GM12873 (cell line): ENCODE data around the gene EEF1AKMT4.

ENCODE experiments used
- TF ChIP-seq, protein P1 (sequence below): IDR thresholded peaks from 2 replicates; pipeline ENCODE4 v1.5.1; 2012; ENCODE audit warnings: low read depth, mild to moderate bottlenecking, moderate library complexity, low read length, control low read depth; ENCODE audit not compliant: insufficient read depth; ENCODE audit errors: missing control alignments

Gene EEF1AKMT4

DNA sequence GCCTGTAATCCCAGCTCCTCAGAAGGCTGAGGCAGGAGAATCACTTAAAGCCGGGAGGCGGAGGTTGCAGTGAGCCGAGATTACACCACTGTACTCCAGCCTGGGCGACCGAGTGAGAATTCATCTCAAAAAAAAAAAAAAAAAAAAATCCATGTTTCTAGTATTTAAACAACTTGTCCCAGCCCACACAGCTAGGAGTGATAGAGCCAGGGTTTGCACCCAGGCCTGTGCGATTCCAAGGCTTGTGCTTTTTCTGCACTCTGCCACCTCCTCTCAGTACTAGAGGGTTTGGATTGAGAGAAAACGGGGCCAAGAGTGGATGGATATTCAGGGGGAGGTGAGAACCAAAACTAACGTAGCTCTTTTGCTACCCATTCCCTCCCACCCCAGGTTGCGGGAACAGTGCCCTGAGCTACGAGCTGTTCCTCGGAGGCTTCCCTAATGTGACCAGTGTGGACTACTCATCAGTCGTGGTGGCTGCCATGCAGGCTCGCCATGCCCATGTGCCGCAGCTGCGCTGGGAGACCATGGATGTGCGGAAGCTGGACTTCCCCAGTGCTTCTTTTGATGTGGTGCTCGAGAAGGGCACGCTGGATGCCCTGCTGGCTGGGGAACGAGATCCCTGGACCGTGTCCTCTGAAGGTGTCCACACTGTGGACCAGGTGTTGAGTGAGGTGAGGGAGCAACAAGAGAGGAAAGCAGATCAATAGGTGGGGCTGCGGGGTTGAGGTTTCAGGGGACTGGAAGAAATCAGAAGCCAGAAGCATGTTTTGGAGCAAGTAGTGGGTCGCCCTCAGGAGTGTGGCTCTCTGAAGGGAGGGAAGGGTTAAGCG lies 7.8 kb downstream of the EEF1AKMT4 start:
- TF ChIP-seq, protein P1, sequence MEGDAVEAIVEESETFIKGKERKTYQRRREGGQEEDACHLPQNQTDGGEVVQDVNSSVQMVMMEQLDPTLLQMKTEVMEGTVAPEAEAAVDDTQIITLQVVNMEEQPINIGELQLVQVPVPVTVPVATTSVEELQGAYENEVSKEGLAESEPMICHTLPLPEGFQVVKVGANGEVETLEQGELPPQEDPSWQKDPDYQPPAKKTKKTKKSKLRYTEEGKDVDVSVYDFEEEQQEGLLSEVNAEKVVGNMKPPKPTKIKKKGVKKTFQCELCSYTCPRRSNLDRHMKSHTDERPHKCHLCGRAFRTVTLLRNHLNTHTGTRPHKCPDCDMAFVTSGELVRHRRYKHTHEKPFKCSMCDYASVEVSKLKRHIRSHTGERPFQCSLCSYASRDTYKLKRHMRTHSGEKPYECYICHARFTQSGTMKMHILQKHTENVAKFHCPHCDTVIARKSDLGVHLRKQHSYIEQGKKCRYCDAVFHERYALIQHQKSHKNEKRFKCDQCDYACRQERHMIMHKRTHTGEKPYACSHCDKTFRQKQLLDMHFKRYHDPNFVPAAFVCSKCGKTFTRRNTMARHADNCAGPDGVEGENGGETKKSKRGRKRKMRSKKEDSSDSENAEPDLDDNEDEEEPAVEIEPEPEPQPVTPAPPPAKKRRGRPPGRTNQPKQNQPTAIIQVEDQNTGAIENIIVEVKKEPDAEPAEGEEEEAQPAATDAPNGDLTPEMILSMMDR: no peak

DNA sequence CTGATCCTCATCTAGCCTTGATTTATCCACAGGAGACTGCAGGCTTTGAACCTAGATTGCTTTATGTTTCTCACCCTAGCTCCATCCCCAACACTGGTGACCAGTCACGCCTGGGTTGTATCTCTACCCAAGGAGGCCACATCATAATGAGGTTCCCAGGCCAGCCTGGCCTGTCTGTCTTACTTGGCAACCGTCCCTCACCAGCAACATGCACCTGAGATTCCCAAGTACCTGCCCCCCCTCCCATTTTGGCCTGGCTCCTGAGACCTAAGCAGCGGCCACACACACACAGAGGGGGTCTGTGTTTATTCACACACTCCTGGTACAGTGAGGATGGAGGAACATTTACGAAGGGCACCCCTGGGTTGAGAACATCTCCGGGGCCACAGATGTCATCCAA lies 9.5 kb downstream of the EEF1AKMT4 start:
- TF ChIP-seq, protein P1: no peak

DNA sequence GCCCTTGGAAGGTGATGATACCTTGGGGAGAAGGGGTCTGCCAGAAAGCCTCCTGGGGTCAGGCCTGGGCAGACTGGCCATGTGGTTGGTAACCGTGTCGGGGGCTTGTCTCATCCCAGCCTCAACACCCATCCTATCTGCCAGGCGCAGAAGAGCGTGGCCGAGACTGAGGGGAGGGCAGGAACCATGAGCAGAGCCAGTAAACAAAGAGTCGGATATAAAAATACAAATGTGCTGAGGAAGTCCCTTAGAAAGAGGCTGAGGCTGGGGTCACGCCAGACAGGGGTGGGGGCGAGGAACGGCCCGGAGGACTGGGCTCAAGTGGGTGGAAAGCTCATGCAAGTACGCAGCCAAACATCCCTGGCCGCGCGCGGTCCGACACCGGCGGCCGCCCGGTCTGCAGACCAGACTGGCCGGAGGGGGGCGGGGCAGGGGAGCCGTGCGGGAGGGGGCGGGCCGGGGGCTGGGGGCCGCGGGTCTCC lies 10.0 kb downstream of the EEF1AKMT4 start:
- TF ChIP-seq, protein P1: no peak

DNA sequence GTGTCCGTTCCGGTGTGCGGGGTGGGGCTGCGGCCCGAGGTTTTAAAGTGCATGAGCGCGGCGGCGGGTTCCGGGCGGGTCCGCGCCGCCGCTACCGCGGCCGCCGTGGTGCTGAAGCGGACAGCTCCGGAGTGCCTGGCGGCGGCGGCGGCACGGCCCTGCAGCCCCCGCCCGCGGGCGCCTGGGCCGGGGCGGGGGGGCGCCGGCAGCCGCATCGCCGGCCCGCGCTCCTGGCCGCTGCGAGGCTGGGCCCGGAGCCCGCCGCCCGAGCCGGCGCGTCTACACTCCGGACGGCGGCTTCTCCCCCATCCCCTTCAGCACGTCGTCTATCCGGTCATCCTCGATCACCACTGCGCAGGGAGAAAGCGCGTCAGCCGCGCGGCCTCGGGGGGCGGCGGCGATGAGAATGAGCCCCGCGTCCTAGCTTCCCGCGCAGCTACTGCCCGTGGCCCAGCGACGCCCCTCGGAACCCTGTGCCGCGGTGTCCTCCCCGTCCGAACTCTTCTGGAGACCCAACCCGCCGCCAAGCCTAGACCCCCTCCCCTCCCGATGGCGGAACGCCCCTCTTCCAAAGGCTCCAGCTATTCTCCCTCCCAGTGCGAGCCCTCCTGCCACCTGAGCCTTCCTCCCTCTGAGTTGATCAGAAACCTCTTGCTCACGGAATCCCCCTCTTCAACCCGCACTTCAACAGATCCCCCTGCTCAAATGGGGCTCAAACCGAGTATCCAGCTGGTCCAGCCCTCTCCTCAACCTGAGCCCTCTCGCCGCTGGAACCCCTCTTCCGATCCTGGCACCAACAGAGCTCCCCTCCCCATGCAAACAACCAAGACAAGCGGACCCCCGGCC lies 10.6 kb downstream of the EEF1AKMT4 start:
- TF ChIP-seq, protein P1: no peak

DNA sequence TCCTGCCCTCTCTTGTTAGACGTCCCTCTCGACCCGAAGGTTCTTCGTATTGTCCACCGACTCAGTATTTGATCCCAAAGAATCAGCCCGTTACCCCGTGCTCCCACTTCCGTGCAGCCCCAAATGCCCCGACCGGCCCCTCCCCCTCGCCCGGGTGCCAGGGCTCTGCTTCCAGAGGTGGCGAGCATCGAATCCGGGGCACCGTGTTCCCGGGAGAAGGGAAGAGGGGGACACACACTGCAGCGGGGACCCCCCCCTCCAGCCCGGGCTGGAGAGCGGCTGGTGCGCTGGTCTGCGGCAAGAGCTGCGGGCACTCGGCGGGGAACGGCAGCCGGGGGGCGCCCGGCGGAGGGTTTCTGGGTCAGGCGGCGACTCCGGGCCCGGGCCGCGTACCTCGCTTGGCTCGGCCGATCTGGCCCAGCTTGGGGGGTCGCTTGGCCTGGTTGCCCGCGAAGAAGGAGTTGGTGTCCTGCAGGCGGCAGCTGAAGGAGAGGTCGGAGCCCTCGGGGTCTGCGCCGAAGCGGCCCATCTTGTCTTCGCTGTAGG lies 11.3 kb downstream of the EEF1AKMT4 start:
- TF ChIP-seq, protein P1: no peak

DNA sequence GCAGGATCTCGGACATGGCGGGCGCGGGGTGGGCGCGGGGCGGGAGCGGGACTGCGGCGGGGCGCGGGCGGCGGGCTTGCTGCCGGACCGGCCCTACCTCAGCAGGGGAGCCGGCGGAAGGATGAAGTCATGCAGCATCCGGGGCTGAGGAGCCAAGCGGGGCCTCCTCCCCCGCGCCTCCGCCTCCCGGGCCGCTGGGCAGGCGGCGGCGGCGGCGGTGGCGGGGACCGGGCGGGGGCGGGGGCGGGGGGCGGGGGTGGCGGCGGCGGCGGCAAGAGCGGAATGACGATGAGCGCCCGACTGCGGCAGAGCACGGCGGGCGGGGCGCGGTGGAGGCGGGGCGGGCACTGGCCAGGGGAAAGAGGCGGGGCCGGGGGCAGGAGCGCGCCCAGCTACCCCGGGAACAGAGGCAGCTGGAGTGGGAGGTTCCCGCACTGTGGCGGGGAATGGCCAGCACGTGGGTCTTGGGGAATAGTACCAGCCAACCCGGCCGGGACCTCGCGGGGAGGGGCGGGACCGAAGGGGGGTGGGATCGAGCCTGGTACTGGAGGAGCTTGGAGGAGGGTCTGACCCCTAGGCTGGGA lies 11.9 kb downstream of the EEF1AKMT4 start, which contains the start of gene CAMK2N2:
CAMK2N2 (minus strand) TSS at position 284 of the 584 bp plus-strand sequence; CDS start at position 16, 268 bp downstream.
- TF ChIP-seq, protein P1: no peak
